Activated naive CD4-positive, alpha-beta T cell treated with anti-CD3 and anti-CD28 coated beads for 36 hours (primary cell): ENCODE data around the gene CLDN15. TPM values are rescaled to one million over a fixed set of nuclear protein-coding genes. Genes with fewer than 3 reads are reported as not detected.

Experiments used
- total RNA-seq, 2 experiments: library from RNA; stranded (reverse); gene quantifications; one replicate each; pipeline ENCODE4 v1.2.3, GENCODE V29; 2021

The CLDN15 gene
- total RNA-seq, 2 experiments from 2014 or later = 9.8 to 11.1 TPM

Other genes starting within 250 kb of the CLDN15 start
- gene MUC17, start 217.7 kb downstream of the CLDN15 start, total RNA-seq = not detected
- 10 to 100 TPM; 41.4 to 41.7 TPM for gene TRIM56, start 152.3 kb downstream of the CLDN15 start, total RNA-seq
- under 1 TPM in 1 of 2 experiments, not detected in 1; 0.07 TPM for gene SERPINE1, start 110.7 kb downstream of the CLDN15 start, total RNA-seq
- gene AP1S1, start 83.3 kb downstream of the CLDN15 start, total RNA-seq = 10 to 100 TPM; 40.6 to 43.5 TPM
- gene VGF, start 72.2 kb downstream of the CLDN15 start, total RNA-seq = not detected
- not detected for gene NAT16, start 57.5 kb downstream of the CLDN15 start, total RNA-seq
- gene MOGAT3, start 36.8 kb downstream of the CLDN15 start, total RNA-seq = not detected
- gene PLOD3, start 20.2 kb downstream of the CLDN15 start, total RNA-seq = 10 to 100 TPM; 18.8 to 19.7 TPM
- 10 to 100 TPM; 31.7 to 35.3 TPM for gene ZNHIT1, start 19.6 kb downstream of the CLDN15 start, total RNA-seq
- 10 to 100 TPM; 84.2 to 84.3 TPM for gene FIS1, start 7.3 kb upstream of the CLDN15 start, total RNA-seq
- 1 to 10 TPM; 5.4 to 6.8 TPM for gene IFT22, start 84.0 kb upstream of the CLDN15 start, total RNA-seq
- gene COL26A1, start 125.1 kb upstream of the CLDN15 start, total RNA-seq = not detected